Mammary epithelial cell (primary cell): ENCODE results near the gene ATXN7L1.

Source experiments
- CTCF ChIP-seq, 2 donors: IDR thresholded peaks in 1 of 2; conservative IDR thresholded peaks in 1 of 2; 2 replicates each; pipeline ENCODE4 v1.5.1; 2011 to 2012; ENCODE audit warnings: inconsistent platforms in 2 of 2, low read length in 2 of 2, mild to moderate bottlenecking in 2 of 2, control low read depth in 1 of 2, low read depth in 1 of 2; ENCODE audit not compliant: insufficient read depth in 1 of 2; ENCODE audit errors: extremely low read depth in 1 of 2
- EZH2 ChIP-seq: IDR thresholded peaks from 2 replicates; pipeline ENCODE4 v1.6.1; 2012; ENCODE audit warnings: low read length, inconsistent platforms, borderline replicate concordance

GRCh38 chr7:105642264-105642663, 234.1 kb downstream of the ATXN7L1 start:
- no peak for TF ChIP-seq CTCF (conservative IDR thresholded peaks at IDR 0.05 in 1 of 2, IDR thresholded peaks at IDR 0.05 in 1 of 2; ENCODE audit: extremely low read depth in 1 of 2, insufficient read depth in 1 of 2, low read depth in 1 of 2, low read length in 2 of 2)
- TF ChIP-seq EZH2: no peak
